GM21447 (cell line): ENCODE data around the gene ZNHIT1.
"Not testable (repeated sequence)": the region's sequence is repeated elsewhere in the genome, so short reads cannot be mapped to it uniquely, and the experiment has no call there.

Experiments
- ATAC-seq: cut with Tn5 transposase; IDR thresholded peaks from one replicate; pipeline ENCODE4 v1.9.1; 2021; ENCODE audit not compliant: unreplicated experiment

Gene ZNHIT1

GRCh38 chr7:101186844-101187428, 31.0 kb upstream of the ZNHIT1 start:
- ATAC-seq: no peak

- no peak for ATAC-seq
These were observed 28.9 kb upstream of the ZNHIT1 start for GRCh38 chr7:101189109-101189508.

DNA sequence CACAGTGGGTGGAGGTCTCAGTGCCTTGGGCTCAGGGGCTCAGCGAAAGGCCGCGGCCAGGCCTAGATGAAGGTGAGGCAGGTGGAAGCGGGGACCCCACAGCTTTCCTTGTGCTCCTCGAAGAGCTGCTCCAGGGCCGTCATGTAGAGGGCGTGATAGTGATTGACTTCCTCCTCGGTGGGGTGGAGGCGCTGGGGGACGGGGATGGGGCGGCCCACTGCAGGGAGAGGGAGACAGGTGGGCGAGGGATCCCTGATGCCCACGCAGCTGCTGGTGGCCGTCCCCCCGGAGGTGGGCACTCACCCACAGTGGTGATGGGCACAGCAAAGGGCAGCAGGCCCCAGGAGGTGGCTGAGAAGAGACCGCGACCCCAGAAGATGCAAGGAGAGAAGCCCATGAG, 22.1 kb upstream of the ZNHIT1 start:
- ATAC-seq: no peak

DNA sequence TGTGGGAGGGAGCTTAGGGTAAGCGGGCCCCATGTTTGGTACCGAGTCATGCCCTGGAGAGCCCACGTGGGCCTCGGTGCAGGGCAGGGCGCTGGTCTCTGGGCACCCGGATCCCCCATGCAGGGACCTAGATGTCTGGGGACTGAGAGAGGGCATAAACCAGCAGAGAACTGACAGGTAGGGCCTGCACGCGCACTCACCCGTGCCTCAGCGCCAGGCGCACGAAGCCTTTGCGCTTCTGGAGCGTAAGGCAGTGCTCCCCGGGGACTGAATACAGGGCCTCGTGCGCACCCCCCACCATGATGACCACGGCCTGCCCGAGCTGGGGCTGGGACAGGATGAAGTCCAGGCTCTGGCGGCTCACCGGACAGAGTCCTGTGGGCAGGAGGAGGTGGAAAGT, 20.0 kb upstream of the ZNHIT1 start:
- ATAC-seq: no peak

DNA sequence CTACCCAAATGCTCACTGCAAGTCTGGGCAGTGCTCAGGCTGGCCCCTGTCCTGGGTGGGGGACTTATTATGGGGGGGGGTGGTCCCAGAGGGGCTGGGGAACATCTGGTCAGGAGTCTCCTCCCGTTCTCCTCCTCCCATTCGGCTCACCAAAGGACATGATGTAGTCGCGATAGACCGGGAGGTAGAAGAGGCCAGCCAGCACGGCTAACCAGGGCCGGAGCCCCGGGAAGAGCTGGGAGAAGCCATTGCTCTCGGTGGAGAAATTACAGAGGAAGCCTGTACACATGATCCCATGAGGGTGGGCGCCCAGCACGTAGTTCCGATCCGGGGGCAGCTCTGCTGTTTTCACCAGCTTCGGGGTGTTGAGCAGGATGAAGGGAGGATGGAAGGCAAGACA, 19.5 kb upstream of the ZNHIT1 start:
- ATAC-seq: no peak

DNA sequence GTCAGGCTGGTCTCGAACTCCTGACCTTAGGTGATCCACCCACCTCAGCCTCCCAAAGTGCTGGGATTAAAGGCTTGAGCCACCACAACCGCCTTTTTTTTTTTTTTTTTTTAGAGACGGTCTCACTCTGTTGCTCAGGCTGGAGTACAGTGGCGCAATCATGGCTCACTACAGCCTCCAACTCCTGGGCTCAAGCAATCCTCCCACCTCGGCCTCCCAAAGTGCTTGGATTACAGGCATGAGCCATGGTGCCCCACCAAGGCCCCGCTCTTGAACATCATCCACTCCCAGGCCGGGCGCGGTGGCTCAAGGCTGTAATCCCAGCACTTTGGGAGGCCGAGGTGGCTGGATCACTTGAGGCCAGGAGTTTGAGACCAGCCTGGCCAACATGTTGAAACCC, 18.4 kb upstream of the ZNHIT1 start:
- not testable (repeated sequence) for ATAC-seq

- no peak for ATAC-seq
These were observed 17.5 kb upstream of the ZNHIT1 start for GRCh38 chr7:101200504-101200861.

DNA sequence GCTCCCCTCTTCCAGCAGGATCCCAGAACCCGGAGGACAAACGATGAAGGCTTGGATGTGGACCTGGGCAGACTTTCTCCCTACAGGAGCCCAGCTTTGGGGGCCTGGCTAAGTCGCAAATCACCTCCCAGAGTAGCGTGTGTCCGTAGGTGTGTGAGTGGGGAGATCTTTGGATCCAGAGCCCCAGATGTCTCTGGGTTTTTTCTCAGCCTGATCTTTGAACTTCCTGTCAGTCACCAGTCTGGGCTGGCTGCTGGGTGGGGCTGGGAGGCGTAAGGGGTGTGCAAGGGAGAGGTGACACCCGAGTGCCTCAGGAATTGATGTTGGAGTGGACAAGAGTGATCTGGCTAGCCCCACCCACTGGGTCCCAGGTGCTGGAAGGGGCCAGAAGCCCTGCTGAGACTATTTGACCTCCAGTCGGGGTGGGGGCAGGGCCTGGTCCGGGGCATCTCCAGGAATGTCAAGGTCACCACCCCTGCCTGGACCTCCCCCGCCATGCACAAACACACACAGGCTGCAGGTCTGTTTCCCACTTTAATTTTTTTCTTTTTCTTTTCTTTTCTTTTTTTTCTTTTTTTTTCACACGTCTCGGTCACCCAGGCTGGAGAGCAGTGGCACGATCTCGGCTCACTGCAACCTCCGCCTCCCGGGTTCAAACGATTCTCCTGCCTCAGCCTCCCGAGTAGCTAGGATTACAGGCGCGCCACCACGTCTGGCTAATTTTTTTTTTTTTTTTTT, 16.9 kb upstream of the ZNHIT1 start, which contains the start of gene MOGAT3:
TSS of gene MOGAT3 (minus strand) at position 175 of the 738 bp plus-strand sequence. CDS start 182 bp downstream, outside the sequence.
- no peak for ATAC-seq

DNA sequence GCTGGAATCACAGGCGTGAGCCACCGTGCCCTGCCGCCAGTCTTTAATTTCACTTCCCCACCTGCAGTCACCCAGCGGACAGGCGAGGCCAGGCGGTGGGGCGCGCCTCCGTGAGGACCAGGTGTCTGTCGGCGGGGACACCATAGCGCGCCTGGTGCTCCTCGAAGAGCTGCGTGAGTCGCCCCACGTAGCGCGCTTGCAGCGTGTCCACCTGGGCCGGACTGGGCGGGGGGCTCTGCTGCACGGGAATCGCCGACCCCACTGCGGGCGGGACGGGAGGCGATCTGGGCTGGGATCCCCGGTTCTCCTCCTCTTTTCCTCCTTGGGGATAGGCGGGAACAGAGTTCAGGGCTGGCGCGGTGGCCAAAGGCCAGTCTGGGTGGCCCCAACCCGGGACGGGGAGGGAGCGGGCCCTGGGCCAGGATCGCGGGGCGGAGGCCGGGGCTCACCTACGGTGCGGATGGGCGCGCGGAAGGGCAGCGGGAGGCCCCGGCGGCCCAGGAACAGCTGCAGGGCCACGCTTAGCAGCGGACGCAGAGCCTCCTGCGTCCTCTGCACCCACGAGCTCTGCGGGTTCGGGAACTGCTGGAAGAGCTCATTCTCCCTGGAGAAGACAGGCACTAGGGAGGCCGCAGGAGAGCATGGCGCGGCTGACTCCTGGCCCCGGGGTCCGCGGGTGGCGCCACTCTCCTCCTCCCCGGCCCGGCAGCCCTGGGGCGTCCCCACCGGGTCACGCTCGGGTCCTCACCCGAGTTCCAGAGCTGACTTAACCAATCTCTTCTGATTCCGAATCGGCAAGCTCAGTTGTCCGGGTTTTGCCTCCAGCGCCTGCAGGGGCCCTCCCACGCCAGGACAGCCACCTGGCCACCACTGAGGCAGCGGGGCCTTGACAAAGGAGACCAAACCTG, 16.0 kb upstream of the ZNHIT1 start:
- ATAC-seq: no peak

- no peak for ATAC-seq
These were observed 15.4 kb upstream of the ZNHIT1 start for GRCh38 chr7:101202603-101202918.

DNA sequence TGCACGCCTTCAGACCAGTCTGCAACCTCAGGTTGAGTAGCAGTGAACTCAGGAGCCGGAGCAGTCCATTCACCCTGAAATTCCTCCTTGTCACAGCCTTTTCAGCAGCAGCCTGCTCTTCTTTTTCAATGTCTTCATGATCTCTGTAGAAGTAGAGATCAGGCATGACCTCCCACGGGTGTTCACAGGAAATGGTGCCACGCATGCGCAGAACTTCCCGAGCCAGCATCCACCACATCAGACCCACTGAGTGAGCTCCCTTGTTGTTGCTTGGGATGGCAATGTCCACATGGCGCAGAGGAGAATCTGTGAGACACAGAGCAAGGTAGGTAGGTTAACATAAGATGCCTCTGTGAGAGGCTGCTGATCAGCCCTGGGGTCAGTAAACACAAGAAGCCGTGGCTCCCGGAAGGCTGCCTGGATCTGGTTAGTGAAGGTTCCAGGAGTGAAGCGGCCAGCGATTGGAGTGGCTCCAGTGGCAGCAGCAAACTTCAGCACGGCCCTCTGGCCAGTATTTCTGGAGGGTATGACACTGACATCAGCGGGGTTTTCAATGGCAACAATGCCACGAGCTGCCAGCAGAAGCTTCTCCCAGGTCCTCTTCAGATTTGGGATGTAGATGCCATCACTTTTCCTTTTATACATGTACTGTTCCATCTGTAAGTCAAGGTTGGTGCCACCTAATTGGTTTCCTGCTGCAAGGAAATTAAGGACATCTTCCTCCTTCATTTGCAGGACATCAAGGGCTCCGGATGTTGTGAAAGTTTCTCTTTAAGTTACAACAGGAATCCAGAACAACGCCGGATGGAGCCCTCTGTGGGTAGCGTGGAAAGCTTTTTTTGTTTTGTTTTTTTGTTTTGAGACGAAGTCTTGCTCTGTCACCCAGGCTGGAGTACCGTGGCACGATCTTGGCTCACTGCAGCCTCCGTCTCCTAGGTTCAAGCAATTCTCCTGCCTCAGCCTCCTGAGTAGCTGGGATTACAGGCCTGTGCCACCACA, 13.9 kb upstream of the ZNHIT1 start:
- ATAC-seq: not testable (repeated sequence)

DNA sequence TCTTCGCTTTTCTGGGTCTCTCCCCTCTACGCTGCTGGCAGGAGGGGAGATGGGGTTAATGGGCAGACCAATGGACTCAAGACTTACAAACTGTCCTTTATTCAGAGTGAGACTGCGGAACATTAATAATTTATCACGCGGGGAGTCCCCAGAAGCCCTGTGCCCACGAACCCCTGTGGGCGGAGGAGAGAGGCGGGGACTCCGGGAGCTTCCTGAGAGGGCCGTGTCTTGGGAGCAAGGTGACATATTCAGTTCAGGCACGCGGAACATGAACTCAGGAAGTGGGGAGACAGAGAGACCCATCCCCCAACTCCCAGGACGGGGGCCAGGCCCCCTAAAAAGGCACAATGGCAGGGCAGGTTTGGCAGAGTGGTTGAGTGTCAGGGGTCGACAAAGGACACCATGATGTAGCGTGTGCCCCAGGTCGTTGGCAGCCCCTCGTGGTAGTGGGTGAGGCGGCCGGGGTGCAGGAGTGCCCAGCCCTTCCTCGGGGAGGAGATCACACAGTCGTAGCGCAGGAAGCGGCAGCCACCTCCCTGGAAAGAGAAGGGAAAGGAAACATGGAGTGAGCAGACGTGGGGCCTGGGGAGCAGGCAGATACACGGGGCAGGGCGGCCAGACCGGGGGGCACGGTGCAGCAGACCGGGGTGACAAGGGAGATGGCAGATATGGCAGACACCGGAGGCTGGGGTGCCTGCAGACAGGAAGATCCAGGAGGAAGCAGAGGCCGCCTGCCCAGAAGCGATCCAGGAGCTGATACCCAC, 11.9 kb upstream of the ZNHIT1 start:
- no peak for ATAC-seq

DNA sequence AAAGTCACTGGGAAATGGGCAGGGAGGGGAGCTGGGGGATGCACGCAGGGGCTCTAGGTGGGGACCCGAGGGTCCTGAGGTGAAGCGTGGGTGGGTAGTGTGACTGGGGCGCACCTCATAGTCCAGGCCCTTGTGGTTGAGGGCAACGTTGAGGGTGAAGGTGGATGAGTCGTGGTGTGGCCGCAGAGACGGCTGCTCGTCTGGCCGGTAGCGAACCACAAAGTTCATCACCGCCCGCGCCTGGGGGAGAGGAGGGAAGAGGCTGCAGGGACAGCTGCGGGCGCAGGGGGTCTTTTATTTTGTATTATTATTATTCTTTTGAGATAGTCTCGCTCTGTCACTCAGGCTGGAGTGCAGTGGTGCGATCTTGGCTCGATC, 11.3 kb upstream of the ZNHIT1 start:
- ATAC-seq: no peak

DNA sequence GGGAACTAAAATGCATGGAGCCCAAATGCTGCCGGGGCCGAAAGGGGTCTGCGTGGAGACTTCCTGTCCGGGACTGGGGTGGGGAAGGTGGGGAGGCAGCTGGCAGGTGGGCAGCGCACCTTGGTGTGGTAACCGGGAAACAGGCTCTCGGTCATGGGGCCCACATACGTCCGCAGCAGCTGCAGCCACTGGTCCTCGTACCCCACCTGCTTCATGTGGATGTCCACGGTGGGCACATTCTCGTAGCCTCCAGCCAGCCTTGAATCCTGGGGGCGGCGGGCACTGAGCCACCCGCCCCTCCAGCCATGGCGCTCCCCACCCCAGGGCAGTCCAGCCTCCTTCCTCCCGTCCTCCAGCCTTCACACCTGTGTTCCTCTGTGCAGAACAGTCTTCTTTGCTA, 10.5 kb upstream of the ZNHIT1 start:
- no peak for ATAC-seq

DNA sequence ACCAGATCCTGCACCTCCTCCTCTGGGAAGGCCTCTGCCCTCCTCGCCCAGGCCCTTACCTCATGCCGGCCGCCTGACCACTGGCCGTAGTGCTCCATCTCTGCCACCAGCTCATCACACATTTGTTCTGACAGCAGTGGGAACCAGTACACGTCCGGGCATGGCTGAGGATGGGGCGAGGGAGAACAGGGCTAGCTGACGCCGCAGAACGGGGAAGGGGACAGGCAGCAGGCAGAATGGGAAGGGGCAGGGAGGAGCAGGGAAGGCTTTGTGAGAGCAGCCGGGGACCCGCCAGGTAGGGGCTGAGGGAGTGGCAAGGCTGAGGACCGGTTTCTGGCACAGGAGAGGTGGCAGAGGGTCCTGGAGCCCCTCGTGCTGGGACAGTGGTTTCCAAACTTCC, 9.2 kb upstream of the ZNHIT1 start:
- no peak for ATAC-seq

- ATAC-seq: no peak
These were observed 7.8 kb upstream of the ZNHIT1 start for GRCh38 chr7:101210143-101210542.

- ATAC-seq: no peak
These were observed 6.5 kb upstream of the ZNHIT1 start for GRCh38 chr7:101211501-101211900.

GRCh38 chr7:101212014-101212413, 6.0 kb upstream of the ZNHIT1 start:
- ATAC-seq: no peak

DNA sequence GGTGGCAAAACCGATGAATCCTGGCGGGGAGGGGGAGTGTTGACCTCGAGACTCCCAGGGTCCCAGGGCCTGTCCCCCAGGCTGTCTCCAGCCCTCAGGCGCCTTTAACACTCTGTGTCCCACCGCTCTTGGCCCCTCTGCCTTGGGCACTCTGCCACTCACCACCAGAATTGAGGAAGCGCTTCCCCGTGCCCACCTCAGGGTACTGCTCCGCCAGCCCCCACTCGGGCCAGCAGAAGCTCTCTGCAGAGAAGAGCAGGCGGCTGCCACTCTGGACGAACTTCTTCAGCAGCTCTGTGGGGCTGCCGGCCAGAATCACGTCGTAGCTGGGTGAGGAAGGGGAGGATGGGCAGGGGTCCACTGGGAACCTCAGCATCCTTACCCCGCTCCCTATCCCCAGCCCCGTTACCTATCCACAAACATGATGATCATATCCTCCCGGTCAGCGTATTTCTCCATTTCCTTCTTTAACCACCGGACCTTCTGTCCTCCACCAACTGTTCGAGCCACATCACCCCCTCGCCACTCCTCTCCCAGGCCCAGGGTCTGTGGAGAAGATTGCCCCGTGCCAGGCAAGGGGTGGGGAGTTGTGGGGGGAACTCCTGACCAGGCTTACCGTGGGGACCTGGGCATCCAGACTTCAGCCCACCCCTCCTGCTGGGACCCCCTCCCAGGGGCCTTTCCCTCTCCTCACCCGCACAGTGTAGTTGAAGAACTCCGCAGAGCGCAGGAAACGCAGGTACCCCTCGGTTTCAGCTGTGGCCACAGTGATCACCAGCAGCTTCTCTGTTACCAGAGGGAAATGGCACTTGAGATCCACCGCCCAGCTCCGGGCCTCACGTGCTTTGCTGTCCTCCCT, 1.7 kb upstream of the ZNHIT1 start:
- no peak for ATAC-seq
